A673 (cell line): ENCODE measurements around the gene MRPL43. TPM values are rescaled to one million over a fixed set of nuclear protein-coding genes. Genes with fewer than 3 reads are reported as not detected.

Source experiments
- BruUV-seq: library from RNA; stranded (reverse); fragments of 400-500 nt; replicated peaks from 2 replicates; lab custom pipeline; 2021; lab: Mats Ljungman, UMichigan
- CTCF ChIA-PET: fragments of 300-600 bp; sonication (Branson Sonifier 250); formaldehyde crosslinking; loops from one replicate; lab custom pipeline; 2022; ENCODE audit warnings: antibody characterized with exemption; lab: Charles Lee
- POLR2A ChIA-PET: fragments of 300-600 bp; sonication (Branson Sonifier 250); formaldehyde crosslinking; loops from one replicate; lab custom pipeline; 2022; ENCODE audit warnings: antibody characterized with exemption; ENCODE audit not compliant: low non-redundant PET; lab: Charles Lee
- DNase-seq: peaks from one replicate; pipeline ENCODE4 v3.0.0-alpha.2; 2015; ENCODE audit warnings: low spot score
- H3K27ac ChIP-seq: fragments of 200-600 bp; sonication (generic); 2 replicates; pipeline ENCODE4 v1.5.1; 2016; ENCODE audit warnings: mixed run types, low read depth, mild to moderate bottlenecking, mixed read lengths, antibody characterized with exemption, low read length; ENCODE audit not compliant: poor library complexity, severe bottlenecking
- H3K27me3 ChIP-seq: fragments of 200-600 bp; sonication (generic); replicated peaks from 2 replicates; pipeline ENCODE4 v1.6.1; 2017; ENCODE audit warnings: mixed run types, low read depth, mild to moderate bottlenecking, mixed read lengths, antibody characterized with exemption, low read length; ENCODE audit not compliant: insufficient read depth, poor library complexity
- H3K36me3 ChIP-seq: fragments of 200-600 bp; sonication (generic); 2 replicates; pipeline ENCODE4 v1.6.1; 2016; ENCODE audit warnings: mixed run types, mild to moderate bottlenecking, mixed read lengths, antibody characterized with exemption, low read length; ENCODE audit not compliant: insufficient read depth, poor library complexity, severe bottlenecking
- H3K4me1 ChIP-seq: fragments of 200-600 bp; sonication (generic); 2 replicates; pipeline ENCODE4 v1.6.1; 2017; ENCODE audit warnings: mixed run types, mild to moderate bottlenecking, mixed read lengths, antibody characterized with exemption, low read length; ENCODE audit not compliant: insufficient read depth, poor library complexity, severe bottlenecking
- H3K4me3 ChIP-seq: fragments of 200-600 bp; sonication (generic); 2 replicates; pipeline ENCODE4 v1.5.1; 2016; ENCODE audit warnings: low read depth, mixed run types, mild to moderate bottlenecking, mixed read lengths, low read length; ENCODE audit not compliant: poor library complexity, severe bottlenecking
- H3K9me3 ChIP-seq: fragments of 200-600 bp; sonication (generic); 2 replicates; pipeline ENCODE4 v1.6.1; 2016; ENCODE audit warnings: mixed run types, low read depth, mild to moderate bottlenecking, mixed read lengths, antibody characterized with exemption, low read length; ENCODE audit not compliant: poor library complexity, severe bottlenecking
- EZH2 ChIP-seq: fragments of 200-600 bp; sonication (generic); IDR thresholded peaks from 2 replicates; pipeline ENCODE4 v1.6.1; 2017; ENCODE audit warnings: borderline replicate concordance, low read depth, mild to moderate bottlenecking, mixed read lengths, antibody characterized with exemption, low read length; ENCODE audit not compliant: poor library complexity, severe bottlenecking
- intact Hi-C: fragments of 100-400 bp; cut with micrococcal nuclease; formaldehyde crosslinking; loops from one replicate; pipeline ENCODE4 v1.10.0; 2022; ENCODE audit not compliant: unreplicated experiment
- microRNA-seq: library from miRNA; unstranded; fragments of <30 nt; microRNA quantifications from one replicate; pipeline ENCODE4 v1.2.0, GENCODE V29; 2021
- total RNA-seq: library from RNA; stranded (reverse); gene quantifications from 2 replicates; pipeline ENCODE4 v1.2.3, GENCODE V29; 2021
- TF ChIP-seq, protein P1 (sequence below): fragments of 300-800, 200-600 bp; sonication (generic); conservative IDR thresholded peaks from 2 replicates; pipeline ENCODE4 v1.5.1; 2017; ENCODE audit warnings: low read depth, mild to moderate bottlenecking, antibody characterized with exemption, low read length, moderate library complexity, mixed read lengths

MRPL43 gene
- total RNA-seq, 1 experiment from 2014 or later: 80.4 TPM

GRCh38 chr10:100942229-100942628 lies 45.1 kb downstream of the MRPL43 start:
- BruUV-seq: no TSS peak
- TF ChIP-seq, protein P1, sequence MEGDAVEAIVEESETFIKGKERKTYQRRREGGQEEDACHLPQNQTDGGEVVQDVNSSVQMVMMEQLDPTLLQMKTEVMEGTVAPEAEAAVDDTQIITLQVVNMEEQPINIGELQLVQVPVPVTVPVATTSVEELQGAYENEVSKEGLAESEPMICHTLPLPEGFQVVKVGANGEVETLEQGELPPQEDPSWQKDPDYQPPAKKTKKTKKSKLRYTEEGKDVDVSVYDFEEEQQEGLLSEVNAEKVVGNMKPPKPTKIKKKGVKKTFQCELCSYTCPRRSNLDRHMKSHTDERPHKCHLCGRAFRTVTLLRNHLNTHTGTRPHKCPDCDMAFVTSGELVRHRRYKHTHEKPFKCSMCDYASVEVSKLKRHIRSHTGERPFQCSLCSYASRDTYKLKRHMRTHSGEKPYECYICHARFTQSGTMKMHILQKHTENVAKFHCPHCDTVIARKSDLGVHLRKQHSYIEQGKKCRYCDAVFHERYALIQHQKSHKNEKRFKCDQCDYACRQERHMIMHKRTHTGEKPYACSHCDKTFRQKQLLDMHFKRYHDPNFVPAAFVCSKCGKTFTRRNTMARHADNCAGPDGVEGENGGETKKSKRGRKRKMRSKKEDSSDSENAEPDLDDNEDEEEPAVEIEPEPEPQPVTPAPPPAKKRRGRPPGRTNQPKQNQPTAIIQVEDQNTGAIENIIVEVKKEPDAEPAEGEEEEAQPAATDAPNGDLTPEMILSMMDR: no peak
- ChIA-PET POLR2A (no interaction called here), CTCF (no interaction called here)
- no peak for DNase-seq
- Histone ChIP-seq H3K27me3 (no peaks in the 10 kb centered on the region), H3K36me3 (peaks cover 86% of the 10 kb centered on the region), H3K4me3 (no peak overlapping the region), H3K27ac (no peak overlapping the region), H3K4me1 (no peaks in the 10 kb centered on the region), H3K9me3 (no peaks in the 10 kb centered on the region)
- intact Hi-C loops: no loop called here

DNA sequence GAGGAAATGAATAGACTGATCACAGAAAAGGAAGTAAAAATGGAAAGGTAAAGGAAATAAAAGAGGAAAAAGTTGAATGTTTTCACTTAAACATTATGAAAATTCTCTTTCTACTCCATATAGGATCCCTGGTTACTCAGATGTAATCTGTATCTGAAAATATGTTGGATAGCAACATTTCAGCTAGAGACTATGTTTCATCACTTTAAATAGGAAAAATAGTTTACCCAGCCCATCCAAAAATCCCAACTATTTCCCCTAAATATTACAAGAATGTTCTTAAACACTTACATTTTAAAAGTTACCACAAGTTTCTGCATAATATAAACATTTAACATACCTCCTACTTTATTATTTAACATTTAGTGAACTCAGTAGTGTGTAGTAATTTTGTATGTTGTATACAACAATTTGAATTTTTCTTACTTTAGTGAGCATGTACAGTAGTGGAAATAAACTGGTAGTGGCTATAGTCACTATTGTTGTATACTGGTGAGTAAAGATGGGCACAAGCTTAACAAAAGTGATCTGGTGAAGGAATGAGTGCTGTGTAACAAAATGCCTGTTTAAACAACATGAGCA lies 47.4 kb downstream of the MRPL43 start:
- Histone ChIP-seq H3K27me3 (no peaks in the 10 kb centered on the region), H3K4me3 (no peak overlapping the region), H3K4me1 (no peaks in the 10 kb centered on the region), H3K27ac (no peak overlapping the region), H3K9me3 (no peaks in the 10 kb centered on the region), H3K36me3 (peaks cover 65% of the 10 kb centered on the region)
- BruUV-seq: no TSS peak
- no peak for TF ChIP-seq EZH2
- TF ChIP-seq, protein P1: no peak
- POLR2A ChIA-PET: no interaction called here
- CTCF ChIA-PET: no interaction called here
- intact Hi-C loops: no loop called here
- DNase-seq: no peak

Small RNA genes lying within 50 kb of the gene (microRNA-seq; reads per million reads assigned to microRNA genes)
- gene MIR608: not detected

Other genes starting within 250 kb of the MRPL43 start
- gene PAX2, start 241.9 kb downstream of the MRPL43 start, total RNA-seq: not detected in 2 replicates
- 34.6 and 39.4 TPM in 2 replicates for gene SLF2, start 74.5 kb downstream of the MRPL43 start, total RNA-seq
- 6.1 and 9.2 TPM in 2 replicates for gene SEMA4G, start 18.0 kb downstream of the MRPL43 start, total RNA-seq
- gene TWNK, start within 50 bp of the MRPL43 start, total RNA-seq: 29.5 and 30.8 TPM in 2 replicates
- gene LZTS2, start 12.3 kb upstream of the MRPL43 start, total RNA-seq: 49.1 and 59.9 TPM in 2 replicates
- 0.26 and 0.30 TPM in 2 replicates for gene PDZD7, start 43.6 kb upstream of the MRPL43 start, total RNA-seq
- 15.5 and 16.9 TPM in 2 replicates for gene SFXN3, start 43.7 kb upstream of the MRPL43 start, total RNA-seq
- gene KAZALD1, start 74.5 kb upstream of the MRPL43 start, total RNA-seq: 12.5 and 19.2 TPM in 2 replicates
- 0.17 TPM in 1 of 2 replicates, not detected in the other for gene TLX1, start 143.8 kb upstream of the MRPL43 start, total RNA-seq
- not detected in 2 replicates for gene LBX1, start 242.0 kb upstream of the MRPL43 start, total RNA-seq